K562 (cell line): Measurements from ENCODE around the gene NRP1. TPM values are rescaled to one million over a fixed set of nuclear protein-coding genes. Genes with fewer than 3 reads are reported as not detected.
"Not testable (repeated sequence)": the region's sequence is repeated elsewhere in the genome, so short reads cannot be mapped to it uniquely, and the experiment has no call there.

Experiments used
- ATAC-seq: fragments of 200-7000 bp; cut with Tn5 transposase; 3 replicates; pipeline ENCODE4 v1.9.1; 2020; ENCODE audit warnings: moderate library complexity
- Bru-seq: library from RNA; stranded (reverse); fragments of 400-500 nt; gene quantifications from one replicate; lab custom pipeline; 2021; lab: Mats Ljungman, UMichigan
- BruChase-seq, 2 experiments: library from RNA; stranded (reverse); fragments of 400-500 nt; gene quantifications; one replicate each; lab custom pipeline; 2021; lab: Mats Ljungman, UMichigan
- BruUV-seq: library from RNA; stranded (reverse); fragments of 400-500 nt; replicated peaks from 2 replicates; lab custom pipeline; 2021; lab: Mats Ljungman, UMichigan
- CTCF ChIA-PET: fragments of 300-600 bp; formaldehyde crosslinking; extraction: SDS; loops from one replicate; lab custom pipeline; 2021; ENCODE audit warnings: low intra/inter-chr PET ratio; lab: Yijun Ruan, JAX
- POLR2A ChIA-PET: fragments of 300-600, 350-650 bp; sonication (Branson Sonifier 250); formaldehyde crosslinking; extraction: SDS; loops from one replicate; lab custom pipeline; 2021; ENCODE audit warnings: antibody characterized with exemption, inconsistent platforms; lab: Yijun Ruan, JAX
- DNase-seq, 4 experiments: peaks; one replicate each; pipeline versions ENCODE4 v3.0.0 to v3.0.0-alpha.2; 2011 to 2018; ENCODE audit warnings: low spot score in 3 of 4, mixed read lengths in 3 of 4; ENCODE audit errors: extremely low read depth in 1 of 4
- FAIRE-seq: peaks from 2 replicates; lab custom pipeline; 2011; peaks lifted over from hg19 to GRCh38; lab: Jason Lieb, UNC
- H2AFZ ChIP-seq: 2 replicates; pipeline ENCODE4 v1.6.0; 2011; ENCODE audit warnings: low read depth, low read length, control low read depth, inconsistent platforms
- H3K27ac ChIP-seq: fragments of 200-600 bp; 3 replicates; pipeline ENCODE4 v1.8.0; 2011; ENCODE audit warnings: low read depth, mild to moderate bottlenecking, control low read depth, inconsistent platforms, low read length, moderate library complexity, mixed read lengths; ENCODE audit errors: extremely low read depth
- H3K27me3 ChIP-seq, 2 experiments: fragments of 300-600 bp in 1 of 2; 2 replicates in 1 of 2; 3 replicates in 1 of 2; pipeline versions ENCODE4 v1.6.0 to v1.8.0; 2011; ENCODE audit warnings: inconsistent platforms in 2 of 2, low read length in 2 of 2, mild to moderate bottlenecking in 1 of 2, mixed read lengths in 1 of 2, moderate library complexity in 1 of 2; ENCODE audit not compliant: control insufficient read depth in 2 of 2, insufficient read depth in 2 of 2
- H3K36me3 ChIP-seq: fragments of 300-600 bp; 3 replicates; pipeline ENCODE4 v1.8.0; 2011; ENCODE audit warnings: mild to moderate bottlenecking, low read length, inconsistent platforms; ENCODE audit not compliant: control insufficient read depth, insufficient read depth
- H3K4me1 ChIP-seq, 2 experiments: fragments of 200-600 bp in 1 of 2; replicated peaks in 1 of 2; 2 replicates in 1 of 2; 3 replicates in 1 of 2; pipeline versions ENCODE4 v1.5.1 to v1.8.0; 2011; ENCODE audit warnings: inconsistent platforms in 2 of 2, low read length in 2 of 2, mild to moderate bottlenecking in 1 of 2, mixed read lengths in 1 of 2, moderate library complexity in 1 of 2; ENCODE audit not compliant: control insufficient read depth in 2 of 2, insufficient read depth in 2 of 2
- H3K4me2 ChIP-seq: 2 replicates; pipeline ENCODE4 v1.6.1; 2011; ENCODE audit warnings: low read length, control low read depth, inconsistent platforms, mixed read lengths; ENCODE audit not compliant: insufficient read depth
- H3K4me3 ChIP-seq: fragments of 200-600 bp; sonication (generic), shearing (Covaris generic); 2 replicates; pipeline ENCODE4 v1.5.1; 2016; ENCODE audit warnings: control low read depth, inconsistent platforms
- H3K79me2 ChIP-seq: fragments of 200-600 bp; 3 replicates; pipeline ENCODE4 v1.8.0; 2011; ENCODE audit warnings: low read length, inconsistent platforms; ENCODE audit not compliant: control insufficient read depth, insufficient read depth
- H3K9ac ChIP-seq, 2 experiments: 2 replicates each; pipeline versions ENCODE4 v1.6.0 to v1.6.1; 2011; ENCODE audit warnings: low read depth in 2 of 2, low read length in 2 of 2, control low read depth in 1 of 2, inconsistent platforms in 1 of 2, mild to moderate bottlenecking in 1 of 2, mixed read lengths in 1 of 2; ENCODE audit not compliant: insufficient read depth in 1 of 2
- H3K9me1 ChIP-seq: one replicate; pipeline ENCODE4 v1.6.0; 2011; ENCODE audit warnings: inconsistent platforms, mild to moderate bottlenecking, low read length, moderate library complexity; ENCODE audit not compliant: control insufficient read depth, insufficient read depth
- H3K9me3 ChIP-seq: replicated peaks from 2 replicates; pipeline ENCODE4 v1.5.1; 2011; ENCODE audit warnings: low read depth, low read length, inconsistent platforms; ENCODE audit not compliant: control insufficient read depth, insufficient read depth
- H4K20me1 ChIP-seq: replicated peaks from 2 replicates; pipeline ENCODE4 v1.6.1; 2011; ENCODE audit warnings: low read length, inconsistent platforms, mixed read lengths; ENCODE audit not compliant: control insufficient read depth, insufficient read depth
- TAL1 ChIP-seq: fragments of 450-650 bp; IDR thresholded peaks from 2 replicates; pipeline ENCODE4 v1.6.1; 2016; ENCODE audit warnings: mild to moderate bottlenecking
- WGBS: fragments of 100-300 bp; shearing (Covaris generic); methylation state at CpG from one replicate; pipeline ENCODE4 v1.1.6; 2016; ENCODE audit warnings: low coverage, mixed read lengths; ENCODE audit not compliant: insufficient coverage; ENCODE audit errors: missing lambda C conversion rate; 5-methylcytosine and 5-hydroxymethylcytosine counted together
- in situ Hi-C: fragments of 300-500 bp; cut with MboI; formaldehyde crosslinking; loops from 4 replicates; pipeline ENCODE4 v1.15.0; 2018; ENCODE audit warnings: inconsistent platforms, mixed read lengths
- intact Hi-C: fragments of 100-400 bp; cut with micrococcal nuclease; formaldehyde crosslinking; loops from 2 replicates; pipeline ENCODE4 v1.14.2; 2022
- long read RNA-seq, 3 experiments: library from polyadenylated mRNA in 2 of 3; library from RNA in 1 of 3; unstranded in 2 of 3; stranded (forward) in 1 of 3; transcript quantifications; one replicate each; pipeline ENCODE4 v2.0.0, GENCODE V29; 2019 to 2022
- polyA minus RNA-seq, 3 experiments: library from RNA; depleted of rRNA, polyadenylated mRNA; stranded (reverse); fragments of >200 nt; gene quantifications; 2 replicates each; pipeline ENCODE4 v1.2.3, GENCODE V29; 2011
- polyA plus RNA-seq, 8 experiments: library from polyadenylated mRNA; depleted of rRNA in 4 of 8; stranded (reverse) in 5 of 8; unstranded in 3 of 8; fragments of >200 nt; fragmentation: Nextera tagmentation in 2 of 8; fragmentation: Illumina TruSeq in 1 of 8; extraction: Ambion mirVana in 2 of 8; extraction: Trizol in 1 of 8; gene quantifications; 2 replicates each; pipeline versions ENCODE4 v1.2.1 to v1.2.3, GENCODE V29; 2011 to 2014; ENCODE audit warnings: inconsistent platforms in 1 of 8, missing spikeins in 1 of 8
- total RNA-seq, 7 experiments: library from RNA; depleted of rRNA in 6 of 7; stranded (reverse); fragments of >200 nt in 6 of 7; fragmentation: Illumina TruSeq in 2 of 7; extraction: Trizol in 2 of 7; gene quantifications; 2 replicates each; pipeline versions ENCODE4 v1.2.1 to v1.2.3, GENCODE V29; 2011 to 2021; ENCODE audit warnings: low replicate concordance in 1 of 7
- TF ChIP-seq, protein P1 (sequence below): fragments of 200-800 bp; sonication (Bioruptor generic); IDR thresholded peaks from 2 replicates; pipeline ENCODE4 v1.6.1; 2017; ENCODE audit warnings: missing genetic modification characterization, missing compliant biosample characterization

The NRP1 gene
- total RNA-seq (2011; cell fraction: chromatin; rRNA removed; ENCODE audit: low replicate concordance) = 0.28 TPM in 1 of 2 replicates, not detected in the other
- total RNA-seq (2011; cell fraction: nucleolus; rRNA removed) = 0.26 TPM in 1 of 2 replicates, not detected in the other
- total RNA-seq (2011; cell fraction: nucleoplasm; rRNA removed) = 0.07 and 0.15 TPM in 2 replicates
- total RNA-seq (2014; rRNA removed) (0.05 and 0.08 TPM in 2 replicates), total RNA-seq (2014; rRNA removed; fragmentation: Illumina TruSeq; extraction: Trizol) (not detected in 2 replicates), total RNA-seq (2015; rRNA removed; fragmentation: Illumina TruSeq; extraction: Trizol) (0.11 TPM in 1 of 2 replicates, not detected in the other), total RNA-seq (2021) (0.38 and 0.54 TPM in 2 replicates), polyA plus RNA-seq (2011; rRNA removed) (0.01 TPM in 1 of 2 replicates, not detected in the other), polyA plus RNA-seq (2014; fragmentation: Illumina TruSeq; extraction: Trizol) (not detected in 2 replicates), polyA plus RNA-seq (2014; fragmentation: Nextera tagmentation; extraction: Ambion mirVana) (under 1 TPM in 1 of 2 experiments, not detected in 1; 0.04 TPM), polyA plus RNA-seq (2014; rRNA removed) (not detected in 2 replicates), polyA minus RNA-seq (2011; rRNA and poly(A)+ RNA removed) (not detected in 2 replicates), Bru-seq, nascent RNA (percentile 31 among the genes with signal in this experiment), BruChase-seq, experiment 1, labeled RNA remaining after a 2-hour chase (percentile 36 among the genes with signal in this experiment), BruChase-seq, experiment 2, labeled RNA remaining after a 6-hour chase (percentile 36 among the genes with signal in this experiment)
- polyA plus RNA-seq (2011; cell fraction: cytosol; rRNA removed) = 0.04 TPM in 1 of 2 replicates, not detected in the other
- polyA plus RNA-seq (2011; cell fraction: nucleus; rRNA removed) = 0.07 TPM in 1 of 2 replicates, not detected in the other
- 0.07 and 1.1 TPM in 2 replicates for polyA plus RNA-seq (2012)
- polyA minus RNA-seq (2011; cell fraction: cytosol; rRNA and poly(A)+ RNA removed) = not detected in 2 replicates
- polyA minus RNA-seq (2011; cell fraction: nucleus; rRNA and poly(A)+ RNA removed) = not detected in 2 replicates
- long read RNA-seq, experiment 1 = 0 reads
- long read RNA-seq, experiment 2 = 0 reads
- long read RNA-seq, experiment 3 = 0 reads

DNA sequence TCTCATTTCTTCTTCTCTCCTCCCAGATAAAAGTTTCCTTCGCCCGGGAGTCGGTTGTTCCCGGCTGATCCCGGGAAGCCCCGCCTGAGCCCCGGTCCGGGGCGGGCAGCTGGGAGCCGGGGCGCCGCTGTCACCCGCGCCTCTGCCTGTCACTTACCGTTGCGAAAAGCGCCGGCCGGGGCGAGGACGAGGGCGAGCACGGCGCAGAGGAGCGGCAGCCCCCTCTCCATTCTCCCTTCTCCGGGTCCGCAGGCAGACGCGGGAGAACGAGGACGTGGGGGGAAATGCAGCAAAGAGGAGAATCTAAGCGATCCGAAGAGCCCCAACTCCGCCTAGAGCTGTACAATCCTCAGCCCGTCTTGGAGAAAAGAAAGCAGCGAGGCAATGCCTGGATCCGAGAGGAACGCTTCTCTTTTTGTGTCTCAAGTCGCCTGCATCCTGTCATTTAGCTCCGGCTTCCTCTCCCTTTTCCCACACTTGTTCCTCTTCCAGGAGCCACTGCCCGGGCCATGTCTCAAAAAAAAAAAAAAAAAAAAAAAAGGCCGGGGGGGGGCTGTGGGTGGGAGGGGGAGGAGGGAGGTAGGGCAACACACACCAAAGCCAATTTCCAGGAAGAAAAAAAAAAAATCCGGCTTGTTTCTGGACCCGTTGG is at the start of gene NRP1:
TSS of gene NRP1 (minus strand) at position 515 of the 652 bp plus-strand sequence. CDS start at position 230, 285 bp downstream.
- TF ChIP-seq, protein P1, sequence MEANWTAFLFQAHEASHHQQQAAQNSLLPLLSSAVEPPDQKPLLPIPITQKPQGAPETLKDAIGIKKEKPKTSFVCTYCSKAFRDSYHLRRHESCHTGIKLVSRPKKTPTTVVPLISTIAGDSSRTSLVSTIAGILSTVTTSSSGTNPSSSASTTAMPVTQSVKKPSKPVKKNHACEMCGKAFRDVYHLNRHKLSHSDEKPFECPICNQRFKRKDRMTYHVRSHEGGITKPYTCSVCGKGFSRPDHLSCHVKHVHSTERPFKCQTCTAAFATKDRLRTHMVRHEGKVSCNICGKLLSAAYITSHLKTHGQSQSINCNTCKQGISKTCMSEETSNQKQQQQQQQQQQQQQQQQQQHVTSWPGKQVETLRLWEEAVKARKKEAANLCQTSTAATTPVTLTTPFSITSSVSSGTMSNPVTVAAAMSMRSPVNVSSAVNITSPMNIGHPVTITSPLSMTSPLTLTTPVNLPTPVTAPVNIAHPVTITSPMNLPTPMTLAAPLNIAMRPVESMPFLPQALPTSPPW (CRISPR knock-in tag) = peak; percentile 75
- no peak for TF ChIP-seq TAL1
- BruUV-seq = no TSS peak
- under 1% methylated on average over 38 of the region's 44 CpGs for WGBS
- Histone ChIP-seq H3K27me3 (peaks cover 8 to 39% of the 10 kb centered on the region in 2 experiments; a peak in 3 of 5 replicates), H3K9me3 (no peaks in the 10 kb centered on the region), H3K4me3 (no peak within 1 kb of the TSS), H3K79me2 (no peaks in the 10 kb centered on the region), H3K9ac (no peak within 1 kb of the TSS), H2AFZ (no peak within 1 kb of the TSS), H4K20me1 (no peaks in the 10 kb centered on the region), H3K4me2 (no peak within 1 kb of the TSS), H3K9me1 (no peaks in the 10 kb centered on the region), H3K27ac (no peak within 1 kb of the TSS), H3K4me1 (peaks cover 0 to 11% of the 10 kb centered on the region in 2 experiments; a peak in 2 of 5 replicates), H3K36me3 (no peaks in the 10 kb centered on the region)
- FAIRE-seq = no peak
- no peak for DNase-seq
- 0 out of 3 replicates have a peak, but pooled peaks have one; percentile 24 for ATAC-seq
- in situ Hi-C loops = loop anchor here (10.0 to 25.0 kb wide), 2 partner anchors 1178 to 1301 kb away; no protein-coding TSS in a partner anchor
- POLR2A ChIA-PET = interaction anchor here (0.6 kb wide), 1 partner anchor 208 kb away, joined by 4 read pairs; no protein-coding TSS in a partner anchor
- CTCF ChIA-PET = no interaction called here
- intact Hi-C loops = no loop called here

DNA sequence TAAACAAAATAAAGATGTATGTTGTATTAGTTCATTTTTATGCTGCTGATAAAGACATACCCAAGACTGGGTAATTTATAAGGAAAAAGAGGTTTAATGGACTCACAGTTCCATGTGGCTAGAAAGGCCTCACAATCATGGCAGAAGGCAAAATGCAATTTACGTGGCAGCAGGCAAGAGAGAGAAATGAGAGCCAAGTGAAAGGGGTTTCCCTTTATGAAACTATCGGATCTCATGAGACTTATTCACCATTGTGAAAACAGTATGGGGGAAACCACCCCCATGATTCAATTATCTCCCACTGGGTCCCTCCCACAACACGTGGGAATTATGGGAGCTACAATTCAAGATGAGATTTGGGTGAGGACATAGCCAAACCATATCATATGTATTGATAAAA is 49.7 kb upstream of the NRP1 start:
- H3K4me3 ChIP-seq, DNase-seq, H3K4me2 ChIP-seq, H3K4me1 ChIP-seq, POLR2A ChIA-PET, CTCF ChIA-PET, in situ Hi-C loops, H3K36me3 ChIP-seq, H3K27me3 ChIP-seq, H3K9me1 ChIP-seq, FAIRE-seq, BruUV-seq, intact Hi-C loops, H4K20me1 ChIP-seq, H2AFZ ChIP-seq, H3K9me3 ChIP-seq, H3K9ac ChIP-seq, H3K27ac ChIP-seq, ATAC-seq, H3K79me2 ChIP-seq: not testable (repeated sequence)
- 0% methylated on average over 3 of the region's 3 CpGs for WGBS
